Measurements from ENCODE around the gene SIM1. TPM values are rescaled to one million over a fixed set of nuclear protein-coding genes. Genes with fewer than 3 reads are reported as not detected.

SIM1 gene, protein sequence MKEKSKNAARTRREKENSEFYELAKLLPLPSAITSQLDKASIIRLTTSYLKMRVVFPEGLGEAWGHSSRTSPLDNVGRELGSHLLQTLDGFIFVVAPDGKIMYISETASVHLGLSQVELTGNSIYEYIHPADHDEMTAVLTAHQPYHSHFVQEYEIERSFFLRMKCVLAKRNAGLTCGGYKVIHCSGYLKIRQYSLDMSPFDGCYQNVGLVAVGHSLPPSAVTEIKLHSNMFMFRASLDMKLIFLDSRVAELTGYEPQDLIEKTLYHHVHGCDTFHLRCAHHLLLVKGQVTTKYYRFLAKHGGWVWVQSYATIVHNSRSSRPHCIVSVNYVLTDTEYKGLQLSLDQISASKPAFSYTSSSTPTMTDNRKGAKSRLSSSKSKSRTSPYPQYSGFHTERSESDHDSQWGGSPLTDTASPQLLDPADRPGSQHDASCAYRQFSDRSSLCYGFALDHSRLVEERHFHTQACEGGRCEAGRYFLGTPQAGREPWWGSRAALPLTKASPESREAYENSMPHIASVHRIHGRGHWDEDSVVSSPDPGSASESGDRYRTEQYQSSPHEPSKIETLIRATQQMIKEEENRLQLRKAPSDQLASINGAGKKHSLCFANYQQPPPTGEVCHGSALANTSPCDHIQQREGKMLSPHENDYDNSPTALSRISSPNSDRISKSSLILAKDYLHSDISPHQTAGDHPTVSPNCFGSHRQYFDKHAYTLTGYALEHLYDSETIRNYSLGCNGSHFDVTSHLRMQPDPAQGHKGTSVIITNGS
- total RNA-seq, result not detected in 2 replicates

DNA sequence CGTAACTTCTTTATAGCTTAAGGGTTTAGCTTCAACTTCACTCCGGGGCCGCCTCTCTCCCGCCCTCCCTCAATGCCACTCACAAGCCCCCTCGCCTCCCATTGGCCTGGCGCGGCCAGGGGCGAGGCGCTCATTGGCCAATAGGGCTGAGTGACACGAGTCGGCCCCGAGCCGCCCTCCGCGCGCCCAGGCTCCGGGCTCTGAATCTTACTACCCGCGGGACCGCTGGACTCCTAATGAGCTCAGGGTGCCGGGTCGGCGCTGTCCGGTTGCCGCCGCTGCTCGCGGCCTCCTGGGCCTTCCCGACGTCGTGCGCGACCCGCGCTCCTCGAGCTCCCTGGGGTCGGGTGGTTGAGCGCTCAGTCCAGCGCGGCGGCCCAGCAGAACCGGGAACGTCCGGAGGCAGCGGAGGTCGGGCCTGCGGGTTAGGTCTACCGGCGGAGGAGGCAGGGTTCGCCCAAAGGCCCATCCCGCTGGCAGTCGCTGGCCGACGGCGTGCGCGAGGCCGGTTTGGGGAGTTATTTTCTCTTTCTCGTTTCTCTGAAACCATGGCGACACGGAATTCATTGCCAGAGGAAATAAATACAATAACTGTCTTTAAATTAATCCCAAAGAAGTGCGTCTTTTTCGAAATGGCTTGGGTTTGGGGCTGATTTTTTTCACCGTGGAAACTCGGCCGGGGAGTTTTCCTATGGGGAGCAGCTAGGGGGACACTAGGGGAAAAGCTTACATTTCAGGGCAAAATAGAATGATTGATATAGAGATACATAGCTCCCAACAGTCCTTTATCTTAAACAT lies at the start of gene SIM1:
Gene SIM1 (minus strand): TSS at position 19 of the 798 bp plus-strand sequence. CDS start 1,453 bp downstream, outside the sequence.

All from myometrial cell (primary cell).